ENCODE data around the gene OXER1.

- TF ChIP-seq CTCF (IDR thresholded peaks at IDR 0.05) (no peak), POLR2A (IDR thresholded peaks at IDR 0.05) (no peak), EP300 (IDR thresholded peaks at IDR 0.05) (no peak)
Measured at GRCh38 chr2:42789751-42790150, 25.8 kb upstream of the OXER1 start.
